ENCODE measurements around the gene WDHD1. TPM values are rescaled to one million over a fixed set of nuclear protein-coding genes. Genes with fewer than 3 reads are reported as not detected.
"Not testable (repeated sequence)": the region's sequence is repeated elsewhere in the genome, so short reads cannot be mapped to it uniquely, and the experiment has no call there.

WDHD1 gene
- total RNA-seq, 3 donors from 2014 or later, result 40.6 to 47.8 (median 43.1) TPM

DNA sequence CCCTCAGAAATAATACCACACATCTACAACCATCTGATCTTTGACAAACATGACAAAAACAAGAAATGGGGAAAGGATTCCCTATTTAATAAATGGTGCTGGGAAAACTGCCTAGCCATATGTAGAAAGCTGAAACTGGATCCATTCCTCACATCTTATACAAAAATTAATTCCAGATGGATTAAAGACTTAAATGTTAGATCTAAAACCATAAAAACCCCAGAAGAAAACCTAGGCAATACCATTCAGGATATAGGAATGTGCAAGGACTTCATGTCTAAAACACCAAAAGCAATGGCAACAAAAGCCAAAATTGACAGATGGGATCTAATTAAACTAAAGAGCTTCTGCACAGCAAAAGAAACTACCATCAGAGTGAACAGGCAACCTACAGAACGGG, 74.1 kb downstream of the WDHD1 start:
- H3K27me3 Mint-ChIP-seq (ENCODE audit: low read depth); DNase-seq; H3K9me3 Mint-ChIP-seq; H3K4me1 Mint-ChIP-seq (ENCODE audit: low read depth); H3K4me3 Mint-ChIP-seq; ATAC-seq: not testable (repeated sequence)
- peaks cover 11% of the 10 kb centered on the region for H3K36me3 Mint-ChIP-seq (ENCODE audit: insufficient read depth)

DNA sequence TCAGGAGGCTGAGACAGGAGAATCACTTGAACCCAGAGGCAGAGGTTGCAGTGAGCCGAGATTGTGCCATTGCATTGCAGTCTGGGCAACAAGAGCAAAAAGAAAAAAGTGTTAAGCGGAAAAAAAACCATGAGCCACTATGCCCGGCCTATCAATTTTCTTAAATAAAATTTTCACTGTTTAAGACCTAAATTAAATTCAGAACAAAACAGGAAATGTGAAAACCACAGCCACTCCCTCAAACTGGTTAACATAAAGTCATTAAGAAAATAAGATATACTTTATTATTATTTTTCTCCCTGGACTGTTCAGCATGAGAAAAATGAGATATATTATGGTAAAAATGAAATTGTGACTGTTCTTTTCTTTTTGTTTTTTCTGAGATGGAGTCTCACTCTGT, 79.7 kb downstream of the WDHD1 start:
- H3K9me3 Mint-ChIP-seq, result no peaks in the 10 kb centered on the region
- H3K4me1 Mint-ChIP-seq (ENCODE audit: low read depth), result peaks cover 12% of the 10 kb centered on the region
- ATAC-seq (no peak), DNase-seq (no peak)
- H3K4me3 Mint-ChIP-seq, result no peak overlapping the region
- H3K36me3 Mint-ChIP-seq (ENCODE audit: insufficient read depth), result peaks cover 6% of the 10 kb centered on the region
- H3K27me3 Mint-ChIP-seq (ENCODE audit: low read depth), result no peaks in the 10 kb centered on the region

DNA sequence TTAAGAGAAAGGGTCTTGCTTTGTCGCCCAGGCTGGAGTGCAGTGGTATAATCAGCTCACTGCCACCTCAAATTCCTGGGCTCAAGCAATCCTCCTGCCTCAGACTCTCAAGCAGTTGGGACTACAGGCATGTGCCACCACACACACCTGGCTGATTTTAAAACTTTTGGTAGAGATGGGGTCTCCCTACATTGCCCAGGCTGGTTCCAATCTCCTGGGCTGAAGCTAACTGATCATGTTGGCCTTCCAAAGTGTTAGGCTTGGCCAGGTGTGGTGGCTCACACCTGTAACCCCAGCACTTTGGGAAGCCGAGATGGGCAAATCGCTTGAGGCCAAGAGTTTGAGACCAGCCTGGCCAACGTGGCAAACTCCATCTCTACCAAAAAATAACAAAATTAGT, 80.4 kb downstream of the WDHD1 start:
- DNase-seq, result no peak
- H3K27me3 Mint-ChIP-seq (ENCODE audit: low read depth), result no peaks in the 10 kb centered on the region
- H3K4me3 Mint-ChIP-seq, result no peak overlapping the region
- no peaks in the 10 kb centered on the region for H3K9me3 Mint-ChIP-seq
- peaks cover 12% of the 10 kb centered on the region for H3K4me1 Mint-ChIP-seq (ENCODE audit: low read depth)
- peaks cover 6% of the 10 kb centered on the region for H3K36me3 Mint-ChIP-seq (ENCODE audit: insufficient read depth)
- no peak for ATAC-seq

DNA sequence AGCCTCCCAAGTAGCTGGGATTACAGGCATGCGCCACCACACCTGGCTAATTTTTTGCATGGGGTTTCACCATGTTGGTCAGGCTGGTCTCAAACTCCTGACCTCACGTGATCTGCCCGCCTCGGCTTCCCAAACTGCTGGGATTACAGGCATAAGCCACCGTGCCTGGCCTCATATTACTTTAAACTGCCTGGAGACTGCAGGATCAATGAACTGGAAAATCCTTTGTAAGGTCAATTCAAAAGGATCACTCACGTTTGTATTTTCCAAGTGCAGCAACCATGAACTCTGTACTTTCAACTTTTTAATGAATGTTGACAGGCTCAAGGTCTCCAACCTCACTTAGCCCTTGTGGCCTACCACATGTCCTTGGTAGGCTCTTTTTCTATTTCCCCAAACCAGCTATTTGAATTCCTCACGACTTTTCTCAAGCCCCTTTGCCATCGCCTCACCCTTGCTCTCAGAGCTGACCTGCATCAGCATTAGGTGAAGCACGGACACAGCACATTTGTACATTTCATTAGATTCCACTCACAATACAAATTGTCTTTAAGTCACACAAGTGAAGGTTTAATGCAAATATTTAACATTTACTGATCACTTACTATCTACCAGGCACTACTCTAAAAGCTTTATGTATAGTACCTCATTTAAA, 82.0 kb downstream of the WDHD1 start:
- peaks cover 6% of the 10 kb centered on the region for H3K36me3 Mint-ChIP-seq (ENCODE audit: insufficient read depth)
- no peaks in the 10 kb centered on the region for H3K9me3 Mint-ChIP-seq
- DNase-seq (no peak), ATAC-seq (no peak)
- H3K27me3 Mint-ChIP-seq (ENCODE audit: low read depth), result no peaks in the 10 kb centered on the region
- H3K4me1 Mint-ChIP-seq (ENCODE audit: low read depth), result peaks cover 12% of the 10 kb centered on the region
- no peak overlapping the region for H3K4me3 Mint-ChIP-seq

DNA sequence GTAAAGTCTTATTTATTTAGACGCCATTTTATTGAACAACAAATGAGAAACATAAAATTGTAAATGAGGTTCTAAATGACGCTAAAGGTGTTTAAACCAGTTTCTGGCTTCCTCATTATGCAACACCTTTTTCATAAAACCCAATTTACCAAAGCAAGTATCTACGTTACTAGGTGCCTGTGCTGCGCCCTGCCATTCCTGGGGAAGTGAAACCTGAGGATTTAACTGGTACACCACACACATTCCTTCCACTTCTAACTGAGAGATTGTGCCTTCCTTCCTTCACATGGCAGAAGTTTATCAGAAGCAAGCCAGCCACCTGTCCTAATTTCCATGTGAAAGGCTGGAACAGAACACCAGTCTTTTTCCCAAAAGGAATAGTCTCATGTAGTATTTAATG, 84.0 kb downstream of the WDHD1 start:
- H3K4me3 Mint-ChIP-seq, result no peak overlapping the region
- H3K27me3 Mint-ChIP-seq (ENCODE audit: low read depth), result no peaks in the 10 kb centered on the region
- peaks cover 8% of the 10 kb centered on the region for H3K4me1 Mint-ChIP-seq (ENCODE audit: low read depth)

DNA sequence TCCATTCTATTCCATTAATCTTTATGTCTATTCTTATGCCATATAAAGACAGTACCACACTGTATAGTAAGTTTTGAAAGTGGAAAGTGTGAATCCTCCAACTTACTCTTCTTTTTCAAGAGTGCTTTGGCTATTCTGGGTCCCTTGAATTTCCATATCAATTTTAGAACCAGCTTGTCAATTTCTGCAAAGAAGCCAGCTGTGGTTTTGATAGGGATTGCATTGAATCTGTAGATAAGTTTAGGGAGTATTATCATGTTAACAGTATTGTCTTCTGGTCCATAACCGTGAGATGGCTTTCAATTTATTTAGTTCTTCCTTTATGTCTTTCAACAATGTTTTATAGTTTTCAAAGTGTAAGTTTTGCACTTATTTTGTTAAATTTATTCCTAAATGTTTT, 90.1 kb downstream of the WDHD1 start:
- H3K9me3 Mint-ChIP-seq, result no peaks in the 10 kb centered on the region
- no peaks in the 10 kb centered on the region for H3K27me3 Mint-ChIP-seq (ENCODE audit: low read depth)
- H3K36me3 Mint-ChIP-seq (ENCODE audit: insufficient read depth), result peaks cover 5% of the 10 kb centered on the region
- H3K4me1 Mint-ChIP-seq (ENCODE audit: low read depth), result no peaks in the 10 kb centered on the region
- DNase-seq (no peak), ATAC-seq (no peak)
- H3K4me3 Mint-ChIP-seq, result no peak overlapping the region

More for the DNA sequence above, 84.0 kb downstream of the WDHD1 start:
- Mint-ChIP-seq H3K36me3 (ENCODE audit: insufficient read depth) (peaks cover 8% of the 10 kb centered on the region), H3K9me3 (no peaks in the 10 kb centered on the region)
- DNase-seq (no peak), ATAC-seq (no peak)

DNA sequence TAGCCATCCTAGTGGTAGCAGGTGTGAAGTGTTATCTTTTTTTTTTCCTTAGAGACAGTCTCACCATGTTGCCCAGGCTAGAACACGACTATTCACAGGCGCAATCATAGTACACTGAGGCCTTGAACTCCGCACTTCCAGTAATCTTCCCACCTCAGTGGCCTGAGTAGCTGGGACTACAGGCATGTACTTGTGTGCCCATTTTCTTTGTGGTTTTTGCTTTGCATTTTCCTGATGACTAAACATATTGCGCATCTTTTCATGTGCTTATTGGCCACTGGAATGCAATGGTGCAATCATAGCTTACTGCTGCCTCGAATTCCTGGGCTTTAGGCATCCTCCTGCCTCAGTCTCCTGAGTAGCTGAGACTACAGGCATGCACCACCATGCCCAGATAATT, 90.9 kb downstream of the WDHD1 start:
- Mint-ChIP-seq H3K4me1 (ENCODE audit: low read depth) (no peaks in the 10 kb centered on the region), H3K36me3 (ENCODE audit: insufficient read depth) (peaks cover 3% of the 10 kb centered on the region), H3K9me3 (no peaks in the 10 kb centered on the region), H3K4me3 (no peak overlapping the region), H3K27me3 (ENCODE audit: low read depth) (no peaks in the 10 kb centered on the region)
- ATAC-seq (no peak), DNase-seq (no peak)

DNA sequence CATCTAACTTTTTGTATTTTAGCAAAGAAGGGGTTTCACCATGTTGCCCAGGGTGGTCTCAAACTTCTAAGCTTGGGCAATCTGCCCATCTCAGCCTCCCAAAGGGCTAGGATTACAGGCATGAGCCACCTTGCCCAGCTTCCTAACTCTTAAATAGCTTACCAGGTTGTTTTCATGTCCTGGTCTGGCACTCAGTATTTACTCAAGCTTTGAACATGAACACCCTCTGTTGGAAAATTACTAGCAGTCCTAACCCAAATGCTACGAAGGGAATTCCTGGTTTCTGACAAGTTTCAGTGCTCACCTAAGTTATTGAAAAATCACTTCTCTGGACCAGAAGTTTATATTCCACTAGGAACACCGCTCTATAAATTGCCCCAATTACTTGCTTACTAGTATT, 91.8 kb downstream of the WDHD1 start:
- Mint-ChIP-seq H3K4me1 (ENCODE audit: low read depth) (no peaks in the 10 kb centered on the region), H3K4me3 (no peak overlapping the region), H3K36me3 (ENCODE audit: insufficient read depth) (peaks cover 3% of the 10 kb centered on the region), H3K9me3 (no peaks in the 10 kb centered on the region), H3K27me3 (ENCODE audit: low read depth) (no peaks in the 10 kb centered on the region)
- ATAC-seq, result no peak
- DNase-seq, result no peak

DNA sequence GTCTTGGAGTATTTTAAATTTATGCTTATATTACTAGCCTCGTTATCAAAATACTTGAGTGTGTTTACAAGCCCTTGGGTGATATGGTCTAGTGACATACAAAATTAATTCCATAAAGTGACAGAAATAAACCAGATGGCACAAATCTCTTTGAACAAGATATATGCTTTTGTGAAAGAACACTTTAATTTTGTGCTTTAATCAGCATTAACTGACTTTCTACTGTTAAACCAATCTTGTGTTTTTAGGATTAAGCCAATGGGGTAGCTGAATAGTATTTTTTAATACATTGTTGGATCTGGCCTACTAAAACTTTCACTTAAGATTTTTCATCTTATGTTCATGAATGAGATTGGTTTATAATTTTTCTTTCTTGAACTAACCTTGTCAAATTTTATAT, 93.9 kb downstream of the WDHD1 start:
- DNase-seq, result no peak
- Mint-ChIP-seq H3K36me3 (ENCODE audit: insufficient read depth) (peaks cover under 1% of the 10 kb centered on the region), H3K4me3 (no peak overlapping the region), H3K4me1 (ENCODE audit: low read depth) (no peaks in the 10 kb centered on the region), H3K9me3 (no peaks in the 10 kb centered on the region), H3K27me3 (ENCODE audit: low read depth) (no peaks in the 10 kb centered on the region)
- ATAC-seq, result no peak

DNA sequence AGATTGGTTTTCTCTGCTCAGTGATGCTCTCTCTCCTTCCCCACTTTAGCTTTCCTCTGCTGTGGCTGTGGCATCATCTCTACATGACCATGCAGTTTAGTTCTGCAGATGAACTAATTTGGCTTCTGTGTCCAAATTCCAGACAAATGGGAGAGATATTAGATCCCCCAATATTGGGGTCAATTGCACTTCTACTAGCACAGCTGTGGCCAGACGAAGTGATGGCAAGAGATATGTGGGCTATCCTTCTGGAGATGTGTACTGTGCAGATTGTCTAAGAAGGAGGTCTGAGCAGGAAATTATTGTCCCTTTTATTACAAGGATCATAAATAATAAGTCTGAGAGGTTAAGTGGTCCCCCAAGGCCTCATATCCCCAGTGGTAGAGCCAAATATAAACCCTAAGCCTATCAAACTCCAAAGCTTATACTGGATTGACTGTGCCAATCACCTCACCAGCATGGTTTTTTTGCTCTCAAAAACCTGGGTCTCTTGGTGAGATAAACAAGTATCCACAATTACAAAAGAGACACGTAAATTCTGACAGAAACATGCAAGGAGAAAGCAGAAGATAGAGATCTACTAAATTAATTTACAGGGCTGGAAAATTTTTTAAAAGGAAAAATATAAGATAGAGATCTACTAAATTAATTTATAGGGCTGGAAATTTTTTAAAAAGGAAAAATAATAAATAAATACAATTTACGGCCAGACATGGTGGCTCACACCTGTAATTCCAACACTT, 95.1 kb downstream of the WDHD1 start:
- no peak overlapping the region for H3K4me3 Mint-ChIP-seq
- H3K27me3 Mint-ChIP-seq (ENCODE audit: low read depth), result no peaks in the 10 kb centered on the region
- H3K9me3 Mint-ChIP-seq, result no peaks in the 10 kb centered on the region
- DNase-seq (no peak), ATAC-seq (no peak)
- no peaks in the 10 kb centered on the region for H3K36me3 Mint-ChIP-seq (ENCODE audit: insufficient read depth)
- H3K4me1 Mint-ChIP-seq (ENCODE audit: low read depth), result no peaks in the 10 kb centered on the region

DNA sequence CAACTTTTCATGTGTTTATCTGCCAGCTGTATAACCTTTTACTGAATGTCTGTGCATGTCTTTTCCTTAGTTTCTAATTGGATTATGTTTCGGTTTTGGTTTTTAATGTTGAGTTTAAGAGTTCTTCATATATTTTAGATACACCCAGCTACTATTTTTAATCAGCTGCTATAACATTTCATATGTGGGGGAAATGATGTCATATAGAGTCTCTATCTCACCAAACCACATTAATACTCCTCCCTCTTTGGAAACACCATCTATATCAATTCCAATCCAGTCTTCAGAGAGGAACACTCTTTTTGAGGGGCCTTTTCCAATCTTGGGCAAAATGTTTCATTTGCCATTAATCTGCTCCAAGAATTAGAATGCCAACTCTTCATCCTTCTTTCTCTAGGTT, 95.8 kb downstream of the WDHD1 start:
- ATAC-seq (no peak), DNase-seq (no peak)
- H3K4me3 Mint-ChIP-seq, result no peak overlapping the region
- no peaks in the 10 kb centered on the region for H3K9me3 Mint-ChIP-seq
- H3K27me3 Mint-ChIP-seq (ENCODE audit: low read depth), result no peaks in the 10 kb centered on the region
- no peaks in the 10 kb centered on the region for H3K36me3 Mint-ChIP-seq (ENCODE audit: insufficient read depth)
- H3K4me1 Mint-ChIP-seq (ENCODE audit: low read depth), result no peaks in the 10 kb centered on the region

DNA sequence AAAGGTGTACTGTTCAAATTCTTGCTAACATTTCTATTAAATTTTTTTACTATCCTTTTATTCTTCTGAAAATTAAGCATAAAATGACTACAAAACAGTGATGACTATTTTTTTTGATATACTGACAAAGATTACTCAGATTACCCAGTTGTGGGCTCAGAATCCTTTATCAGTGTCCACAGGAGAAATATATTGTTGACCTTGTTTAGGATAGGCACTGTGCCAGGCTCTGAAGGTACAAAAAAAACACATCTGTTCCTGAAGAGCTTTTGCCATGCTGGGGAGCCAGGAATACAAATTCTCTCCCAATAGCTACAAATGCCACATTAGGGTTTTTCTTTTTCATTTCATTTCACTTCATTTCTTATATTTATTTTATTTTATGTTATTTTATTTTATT, 97.3 kb downstream of the WDHD1 start:
- no peaks in the 10 kb centered on the region for H3K4me1 Mint-ChIP-seq (ENCODE audit: low read depth)
- ATAC-seq, result no peak
- H3K9me3 Mint-ChIP-seq, result no peaks in the 10 kb centered on the region
- no peak for DNase-seq
- H3K4me3 Mint-ChIP-seq, result no peak overlapping the region
- H3K36me3 Mint-ChIP-seq (ENCODE audit: insufficient read depth), result no peaks in the 10 kb centered on the region
- no peaks in the 10 kb centered on the region for H3K27me3 Mint-ChIP-seq (ENCODE audit: low read depth)

DNA sequence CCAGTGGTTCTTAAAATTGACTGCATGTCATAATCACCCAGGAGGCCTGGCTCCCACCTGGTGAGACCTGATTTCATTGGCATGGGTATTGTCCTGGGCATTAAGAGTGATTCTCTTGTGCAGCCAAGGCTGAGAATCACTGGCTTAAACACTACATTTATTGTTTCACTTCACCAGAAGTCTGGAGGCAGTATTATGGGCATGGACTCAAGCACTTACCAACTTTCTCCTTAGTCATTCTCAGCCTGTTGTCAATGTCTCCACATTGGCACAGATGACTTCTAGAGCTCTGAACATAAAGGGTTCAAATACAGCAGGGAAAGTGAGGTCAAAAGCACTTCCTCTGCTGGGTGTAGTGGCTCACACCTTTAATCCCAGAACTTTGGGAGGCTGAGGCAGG, 98.7 kb downstream of the WDHD1 start:
- Mint-ChIP-seq H3K36me3 (ENCODE audit: insufficient read depth) (no peaks in the 10 kb centered on the region), H3K9me3 (no peaks in the 10 kb centered on the region), H3K4me3 (no peak overlapping the region), H3K27me3 (ENCODE audit: low read depth) (no peaks in the 10 kb centered on the region), H3K4me1 (ENCODE audit: low read depth) (no peaks in the 10 kb centered on the region)
- DNase-seq (no peak), ATAC-seq (no peak)

DNA sequence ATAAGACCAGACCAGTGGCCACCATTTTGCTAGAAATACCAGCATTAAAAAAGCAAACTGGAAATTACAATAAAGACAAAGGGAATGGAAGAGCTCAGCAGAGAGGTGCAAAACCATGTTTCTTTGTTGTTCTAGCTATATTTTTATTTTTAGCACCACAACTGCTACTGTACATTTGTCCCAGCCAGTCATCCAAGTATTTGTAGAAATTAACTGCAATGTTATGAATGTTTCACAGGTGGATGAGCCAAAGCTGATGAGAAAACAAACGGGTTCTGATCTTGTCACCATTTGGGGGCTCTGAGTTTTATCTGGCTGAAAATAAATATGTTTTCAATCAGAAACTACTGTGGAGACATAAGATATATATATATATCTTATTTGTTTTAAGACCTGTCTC, 99.3 kb downstream of the WDHD1 start:
- ATAC-seq (no peak), DNase-seq (no peak)
- no peak overlapping the region for H3K4me3 Mint-ChIP-seq
- H3K27me3 Mint-ChIP-seq (ENCODE audit: low read depth), result no peaks in the 10 kb centered on the region
- no peaks in the 10 kb centered on the region for H3K36me3 Mint-ChIP-seq (ENCODE audit: insufficient read depth)
- H3K4me1 Mint-ChIP-seq (ENCODE audit: low read depth), result no peaks in the 10 kb centered on the region
- H3K9me3 Mint-ChIP-seq, result no peaks in the 10 kb centered on the region

DNA sequence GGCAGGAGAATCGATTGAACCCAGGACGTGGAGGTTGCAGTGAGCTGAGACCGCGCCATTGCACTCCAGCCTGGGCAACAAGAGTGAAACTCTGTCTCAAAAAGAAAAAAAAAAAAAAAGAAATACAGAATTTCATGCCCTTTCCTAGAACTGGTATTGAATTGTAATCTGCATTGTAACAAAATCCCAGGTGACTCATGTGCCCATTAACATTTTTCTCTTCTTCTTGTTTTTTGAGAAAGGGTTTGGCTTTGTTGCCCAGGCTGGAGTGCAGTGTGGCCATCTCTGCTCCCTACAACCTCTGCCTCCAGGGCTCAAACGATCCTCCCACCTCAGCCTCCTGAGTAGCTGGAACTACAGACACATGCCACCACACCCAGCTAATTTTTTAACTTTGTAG, 100.3 kb downstream of the WDHD1 start:
- not testable (repeated sequence) for DNase-seq; H3K4me3 Mint-ChIP-seq; H3K27me3 Mint-ChIP-seq (ENCODE audit: low read depth); ATAC-seq; H3K36me3 Mint-ChIP-seq (ENCODE audit: insufficient read depth); H3K4me1 Mint-ChIP-seq (ENCODE audit: low read depth); H3K9me3 Mint-ChIP-seq

Measured in activated T-cell treated with anti-CD3 and anti-CD28 coated beads, Interleukin-2, amount 50 U/mL, for 4 hours (primary cell).